D721Med (cell line): Measurements from ENCODE around the gene USH2A.

Experiments
- DNase-seq: peaks from one replicate; pipeline ENCODE4 v3.0.0; 2011; ENCODE audit warnings: low spot score; ENCODE audit not compliant: insufficient read length
- FAIRE-seq: peaks from 2 replicates; lab custom pipeline; 2011; peaks lifted over from hg19 to GRCh38; lab: Jason Lieb, UNC
- CTCF ChIP-seq: IDR thresholded peaks from 2 replicates; pipeline ENCODE4 v1.5.1; 2012; ENCODE audit warnings: mild to moderate bottlenecking, control low read depth; ENCODE audit not compliant: insufficient read depth; ENCODE audit errors: missing control alignments

Gene USH2A

GRCh38 chr1:216005916-216006315 is 417.3 kb downstream of the USH2A start:
- TF ChIP-seq CTCF: no peak

GRCh38 chr1:215992620-215993019 is 430.6 kb downstream of the USH2A start:
- peak; percentile 83 for TF ChIP-seq CTCF
- FAIRE-seq (peak; percentile 88), DNase-seq (no peak)

More at GRCh38 chr1:216005916-216006315, 417.3 kb downstream of the USH2A start:
- DNase-seq (no peak), FAIRE-seq (no peak)

GRCh38 chr1:215987092-215987875 is 436.0 kb downstream of the USH2A start:
- FAIRE-seq (peak; percentile 92), DNase-seq (no peak)
- TF ChIP-seq CTCF: no peak

GRCh38 chr1:215986401-215986800 is 436.8 kb downstream of the USH2A start:
- TF ChIP-seq CTCF: no peak
- DNase-seq (no peak), FAIRE-seq (peak; percentile 92)

GRCh38 chr1:215983680-215984079 is 439.6 kb downstream of the USH2A start:
- no peak for TF ChIP-seq CTCF
- DNase-seq (no peak), FAIRE-seq (no peak)

- DNase-seq: no peak
- no peak for TF ChIP-seq CTCF
- FAIRE-seq: no peak
Measured at GRCh38 chr1:215971793-215972441, 451.3 kb downstream of the USH2A start.

GRCh38 chr1:215970406-215970805 is 452.8 kb downstream of the USH2A start:
- FAIRE-seq: no peak
- TF ChIP-seq CTCF: no peak

More at GRCh38 chr1:215970406-215970805, 452.8 kb downstream of the USH2A start:
- no peak for DNase-seq
